ENCODE data around the gene MERTK.

MERTK gene

DNA sequence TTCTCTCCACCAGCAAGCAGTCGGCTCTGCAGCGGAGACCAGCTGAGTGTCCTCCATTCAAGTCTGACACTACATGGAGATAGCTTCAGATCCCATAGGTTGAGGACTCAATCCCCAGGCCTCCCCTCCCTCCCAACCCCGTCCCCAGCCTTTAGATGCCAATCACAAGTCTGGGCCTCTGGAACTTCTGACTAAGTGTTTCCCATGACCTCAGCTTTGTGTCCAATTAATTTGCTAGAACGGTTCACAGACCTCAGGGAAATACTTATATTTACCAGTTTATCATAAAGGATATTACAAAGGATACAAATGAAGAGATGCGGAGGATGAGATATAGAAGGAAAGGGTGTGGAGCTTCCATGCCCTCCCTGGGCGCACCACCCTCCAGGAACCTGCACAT lies 77.4 kb downstream of the MERTK start:
- Histone ChIP-seq H3K27ac (ENCODE audit: insufficient read depth, low read depth, low read length, poor library complexity, severe bottlenecking) (no peak overlapping the region), H3K9me3 (ENCODE audit: control insufficient read depth, low read length) (no peaks in the 10 kb centered on the region), H3K4me3 (ENCODE audit: insufficient read depth, low read depth, low read length) (no peak overlapping the region), H3K27me3 (ENCODE audit: control insufficient read depth, insufficient read depth, low read length, poor library complexity, severe bottlenecking) (no peaks in the 10 kb centered on the region), H3K36me3 (ENCODE audit: control insufficient read depth, insufficient read depth, low read length) (no peaks in the 10 kb centered on the region), H3K4me1 (ENCODE audit: control insufficient read depth, insufficient read depth, low read length) (no peaks in the 10 kb centered on the region)
- WGBS, 2 experiments = 72 to 74% methylated on average over 5 of the region's 6 CpGs

DNA sequence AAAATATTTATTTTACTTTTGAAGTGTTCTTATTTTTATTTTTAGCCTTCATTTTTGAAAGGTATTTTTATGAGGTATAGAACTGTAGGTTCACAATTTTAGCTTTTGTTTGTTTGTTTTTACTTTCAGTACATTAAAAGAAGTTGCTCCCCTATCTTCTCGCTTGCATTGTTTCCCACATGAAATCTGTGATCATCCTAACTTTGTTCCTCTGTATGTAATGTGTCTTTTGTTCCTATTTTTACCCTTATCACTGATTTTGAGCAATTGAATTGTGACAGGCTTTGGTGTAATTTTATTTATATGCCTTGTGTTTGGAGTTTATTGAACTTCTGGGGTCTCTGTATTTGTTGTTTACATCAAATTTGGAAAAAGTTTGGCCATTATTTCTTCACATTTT lies 78.8 kb downstream of the MERTK start:
- H3K36me3 ChIP-seq (ENCODE audit: control insufficient read depth, insufficient read depth, low read length) = no peaks in the 10 kb centered on the region
- H3K4me1 ChIP-seq (ENCODE audit: control insufficient read depth, insufficient read depth, low read length) = no peaks in the 10 kb centered on the region
- no peak overlapping the region for H3K27ac ChIP-seq (ENCODE audit: insufficient read depth, low read depth, low read length, poor library complexity, severe bottlenecking)
- no peak overlapping the region for H3K4me3 ChIP-seq (ENCODE audit: insufficient read depth, low read depth, low read length)
- no peaks in the 10 kb centered on the region for H3K9me3 ChIP-seq (ENCODE audit: control insufficient read depth, low read length)
- H3K27me3 ChIP-seq (ENCODE audit: control insufficient read depth, insufficient read depth, low read length, poor library complexity, severe bottlenecking) = no peaks in the 10 kb centered on the region
- WGBS, 2 experiments = 93 to 100% methylated on average over 1 of the region's 1 CpG

DNA sequence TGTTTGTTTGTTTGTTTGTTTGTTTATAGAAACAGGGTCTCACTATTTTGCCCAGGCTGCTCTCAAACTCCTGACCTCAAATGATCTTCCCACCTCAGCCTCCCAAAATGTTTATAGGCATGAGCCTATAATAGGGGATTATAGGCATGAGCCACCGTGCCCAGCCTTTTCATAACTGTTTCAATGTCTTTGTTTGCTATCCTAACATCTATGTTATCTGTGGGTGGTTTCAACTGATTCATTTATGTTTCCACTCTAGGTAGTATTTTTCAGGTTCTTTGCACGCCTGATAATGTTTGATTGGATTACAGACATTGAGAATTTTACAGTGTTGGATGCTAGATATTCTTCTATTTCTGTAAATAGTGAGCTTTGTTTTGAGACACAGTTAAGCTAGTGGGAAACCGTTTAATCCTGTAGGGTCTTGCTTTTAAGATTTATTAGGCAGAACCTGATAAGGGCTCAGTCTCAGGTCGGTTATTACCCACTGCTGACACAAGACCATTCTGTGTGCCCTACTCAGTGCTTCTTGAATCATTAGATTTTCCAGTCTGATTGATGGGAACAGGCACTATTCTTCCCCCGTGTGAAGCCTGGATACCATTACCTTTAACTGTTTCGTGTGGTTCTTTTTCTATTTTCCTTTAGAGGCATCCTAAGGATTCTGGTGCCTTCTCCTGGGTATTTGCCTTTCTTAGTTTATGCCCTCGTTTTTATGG lies 80.2 kb downstream of the MERTK start:
- Histone ChIP-seq H3K9me3 (ENCODE audit: control insufficient read depth, low read length) (no peaks in the 10 kb centered on the region), H3K27ac (ENCODE audit: insufficient read depth, low read depth, low read length, poor library complexity, severe bottlenecking) (no peak overlapping the region), H3K4me3 (ENCODE audit: insufficient read depth, low read depth, low read length) (no peak overlapping the region), H3K36me3 (ENCODE audit: control insufficient read depth, insufficient read depth, low read length) (no peaks in the 10 kb centered on the region), H3K27me3 (ENCODE audit: control insufficient read depth, insufficient read depth, low read length, poor library complexity, severe bottlenecking) (no peaks in the 10 kb centered on the region), H3K4me1 (ENCODE audit: control insufficient read depth, insufficient read depth, low read length) (peaks cover 3% of the 10 kb centered on the region)
- 89 to 92% methylated on average over 5 to 7 of the region's 7 CpGs for WGBS, 2 experiments

DNA sequence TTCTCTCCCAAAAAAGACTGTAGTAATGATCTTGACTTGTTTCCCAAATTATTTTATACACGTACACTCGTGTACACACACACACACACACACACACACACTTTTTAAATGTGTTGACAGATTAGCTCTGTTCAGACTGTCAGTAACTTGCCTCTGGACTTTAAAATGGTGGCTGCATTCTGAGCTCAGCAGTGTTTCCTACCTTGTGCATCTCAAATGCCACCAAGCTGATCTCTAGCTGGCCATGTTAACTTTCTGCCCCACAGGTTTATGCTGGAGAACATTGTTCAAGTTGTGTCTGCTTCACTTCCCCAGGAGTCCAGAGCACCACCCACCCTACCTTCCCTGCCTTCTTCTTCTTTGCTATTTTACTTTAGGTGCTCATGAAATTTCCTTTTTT lies 83.3 kb downstream of the MERTK start:
- H3K9me3 ChIP-seq (ENCODE audit: control insufficient read depth, low read length) = no peaks in the 10 kb centered on the region
- 86 to 95% methylated on average over 2 of the region's 2 CpGs for WGBS, 2 experiments
- no peak overlapping the region for H3K4me3 ChIP-seq (ENCODE audit: insufficient read depth, low read depth, low read length)
- H3K27ac ChIP-seq (ENCODE audit: insufficient read depth, low read depth, low read length, poor library complexity, severe bottlenecking) = no peak overlapping the region
- peaks cover 22% of the 10 kb centered on the region for H3K4me1 ChIP-seq (ENCODE audit: control insufficient read depth, insufficient read depth, low read length)
- no peaks in the 10 kb centered on the region for H3K27me3 ChIP-seq (ENCODE audit: control insufficient read depth, insufficient read depth, low read length, poor library complexity, severe bottlenecking)
- H3K36me3 ChIP-seq (ENCODE audit: control insufficient read depth, insufficient read depth, low read length) = no peaks in the 10 kb centered on the region

DNA sequence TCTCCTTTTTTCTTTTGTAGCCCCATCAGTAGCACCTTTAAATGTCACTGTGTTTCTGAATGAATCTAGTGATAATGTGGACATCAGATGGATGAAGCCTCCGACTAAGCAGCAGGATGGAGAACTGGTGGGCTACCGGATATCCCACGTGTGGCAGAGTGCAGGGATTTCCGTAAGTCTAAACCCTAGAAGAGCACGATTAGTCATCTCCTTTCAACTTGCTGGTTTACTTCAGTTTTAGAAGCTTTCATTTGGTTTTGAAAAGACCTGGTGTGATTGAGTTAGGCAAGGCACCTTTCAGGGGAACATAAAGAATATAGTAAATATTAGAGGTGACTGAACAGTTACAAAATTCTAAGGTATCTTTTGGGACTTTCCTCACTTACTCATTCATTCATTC lies 84.4 kb downstream of the MERTK start:
- Histone ChIP-seq H3K36me3 (ENCODE audit: control insufficient read depth, insufficient read depth, low read length) (no peaks in the 10 kb centered on the region), H3K4me1 (ENCODE audit: control insufficient read depth, insufficient read depth, low read length) (peaks cover 27% of the 10 kb centered on the region), H3K27ac (ENCODE audit: insufficient read depth, low read depth, low read length, poor library complexity, severe bottlenecking) (no peak overlapping the region), H3K4me3 (ENCODE audit: insufficient read depth, low read depth, low read length) (no peak overlapping the region), H3K27me3 (ENCODE audit: control insufficient read depth, insufficient read depth, low read length, poor library complexity, severe bottlenecking) (no peaks in the 10 kb centered on the region), H3K9me3 (ENCODE audit: control insufficient read depth, low read length) (no peaks in the 10 kb centered on the region)
- 93 to 94% methylated on average over 5 of the region's 5 CpGs for WGBS, 2 experiments

DNA sequence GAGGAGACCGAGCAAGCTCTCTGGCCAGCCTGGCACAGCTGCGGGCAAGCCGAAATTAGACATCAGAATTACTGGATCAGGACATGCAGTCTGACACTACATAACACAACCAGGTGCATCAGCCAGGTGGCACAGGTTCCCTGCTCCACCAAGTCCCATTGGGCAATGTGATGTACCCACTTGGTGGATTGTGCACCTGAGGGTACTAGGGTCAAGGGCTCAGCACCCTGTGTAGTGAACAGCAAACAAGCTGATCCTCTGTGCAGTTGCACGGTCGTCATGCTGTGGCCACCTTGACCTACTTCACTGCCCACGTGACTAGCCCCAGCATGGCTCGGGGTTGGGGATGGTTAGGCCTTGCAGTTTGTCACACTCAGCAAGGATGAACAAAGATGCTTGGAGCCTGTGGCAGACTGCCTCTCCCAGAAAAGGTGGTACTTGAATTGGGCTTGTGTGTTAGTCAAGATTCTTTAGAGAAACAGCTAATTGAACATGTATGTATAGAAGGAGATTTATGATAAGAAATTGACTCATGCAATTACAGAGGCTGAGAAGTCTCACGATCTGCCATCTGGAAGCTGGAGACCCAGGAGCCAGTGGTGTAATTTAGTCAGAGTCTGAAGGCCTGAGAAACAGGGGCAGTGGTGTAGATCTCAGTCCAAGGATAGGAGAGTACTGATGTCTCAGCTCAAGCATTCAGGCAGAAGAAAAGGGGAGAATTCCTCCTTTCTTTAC lies 85.2 kb downstream of the MERTK start:
- H3K9me3 ChIP-seq (ENCODE audit: control insufficient read depth, low read length) = no peaks in the 10 kb centered on the region
- peaks cover 27% of the 10 kb centered on the region for H3K4me1 ChIP-seq (ENCODE audit: control insufficient read depth, insufficient read depth, low read length)
- no peaks in the 10 kb centered on the region for H3K27me3 ChIP-seq (ENCODE audit: control insufficient read depth, insufficient read depth, low read length, poor library complexity, severe bottlenecking)
- H3K4me3 ChIP-seq (ENCODE audit: insufficient read depth, low read depth, low read length) = no peak overlapping the region
- 82% methylated on average over 8 of the region's 8 CpGs for WGBS, 2 experiments
- no peak overlapping the region for H3K27ac ChIP-seq (ENCODE audit: insufficient read depth, low read depth, low read length, poor library complexity, severe bottlenecking)
- H3K36me3 ChIP-seq (ENCODE audit: control insufficient read depth, insufficient read depth, low read length) = no peaks in the 10 kb centered on the region

DNA sequence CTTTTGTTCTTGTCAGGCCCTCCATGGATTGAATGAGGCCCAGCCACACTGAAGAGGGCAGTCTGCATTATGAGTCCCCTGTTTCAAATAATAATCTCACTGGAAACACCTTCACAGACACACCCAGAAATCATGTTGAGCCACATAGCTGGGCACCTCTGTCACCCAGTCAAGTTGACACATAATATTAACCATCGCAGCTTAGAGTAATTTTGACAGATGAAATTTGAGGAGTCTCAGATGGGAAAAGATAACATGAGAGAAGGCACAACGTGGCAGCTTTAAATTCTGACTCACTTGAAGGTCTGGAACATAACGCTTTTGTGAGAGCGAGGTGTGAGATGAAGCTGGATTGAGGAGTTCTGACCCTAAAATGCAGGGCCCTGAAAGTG lies 85.8 kb downstream of the MERTK start:
- H3K27me3 ChIP-seq (ENCODE audit: control insufficient read depth, insufficient read depth, low read length, poor library complexity, severe bottlenecking) = no peaks in the 10 kb centered on the region

DNA sequence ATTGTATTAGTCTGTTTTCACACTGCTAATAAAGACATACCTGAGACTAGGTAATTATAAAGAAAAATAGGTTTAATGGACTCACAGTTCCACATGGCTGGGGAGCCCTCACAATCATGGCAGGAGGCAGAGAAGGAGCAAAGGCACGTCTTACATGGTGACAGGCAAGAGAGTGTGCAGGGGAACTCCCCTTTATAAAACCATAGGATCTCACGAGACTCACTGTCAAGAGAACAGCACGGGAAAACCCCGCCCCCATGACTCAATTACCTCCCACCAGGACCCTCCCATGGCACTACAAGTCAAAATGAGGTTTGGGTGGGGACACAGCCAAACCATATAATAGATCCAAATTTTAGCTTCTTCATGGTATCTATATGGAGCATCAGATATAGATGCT lies 87.1 kb downstream of the MERTK start:
- H3K36me3 ChIP-seq (ENCODE audit: control insufficient read depth, insufficient read depth, low read length) = no peaks in the 10 kb centered on the region
- H3K4me1 ChIP-seq (ENCODE audit: control insufficient read depth, insufficient read depth, low read length) = peaks cover 27% of the 10 kb centered on the region
- H3K9me3 ChIP-seq (ENCODE audit: control insufficient read depth, low read length) = no peaks in the 10 kb centered on the region
- H3K27ac ChIP-seq (ENCODE audit: insufficient read depth, low read depth, low read length, poor library complexity, severe bottlenecking) = no peak overlapping the region
- no peak overlapping the region for H3K4me3 ChIP-seq (ENCODE audit: insufficient read depth, low read depth, low read length)
- WGBS, 2 experiments = 67 to 76% methylated on average over 4 of the region's 4 CpGs
- no peaks in the 10 kb centered on the region for H3K27me3 ChIP-seq (ENCODE audit: control insufficient read depth, insufficient read depth, low read length, poor library complexity, severe bottlenecking)

More for the DNA sequence above, 85.8 kb downstream of the MERTK start:
- 94 to 95% methylated on average over 4 of the region's 4 CpGs for whole genome bisulfite sequencing, 2 experiments
- H3K36me3 ChIP-seq (ENCODE audit: control insufficient read depth, insufficient read depth, low read length) = no peaks in the 10 kb centered on the region
- H3K4me1 ChIP-seq (ENCODE audit: control insufficient read depth, insufficient read depth, low read length) = peaks cover 27% of the 10 kb centered on the region
- H3K9me3 ChIP-seq (ENCODE audit: control insufficient read depth, low read length) = no peaks in the 10 kb centered on the region
- H3K4me3 ChIP-seq (ENCODE audit: insufficient read depth, low read depth, low read length) = no peak overlapping the region
- H3K27ac ChIP-seq (ENCODE audit: insufficient read depth, low read depth, low read length, poor library complexity, severe bottlenecking) = no peak overlapping the region

DNA sequence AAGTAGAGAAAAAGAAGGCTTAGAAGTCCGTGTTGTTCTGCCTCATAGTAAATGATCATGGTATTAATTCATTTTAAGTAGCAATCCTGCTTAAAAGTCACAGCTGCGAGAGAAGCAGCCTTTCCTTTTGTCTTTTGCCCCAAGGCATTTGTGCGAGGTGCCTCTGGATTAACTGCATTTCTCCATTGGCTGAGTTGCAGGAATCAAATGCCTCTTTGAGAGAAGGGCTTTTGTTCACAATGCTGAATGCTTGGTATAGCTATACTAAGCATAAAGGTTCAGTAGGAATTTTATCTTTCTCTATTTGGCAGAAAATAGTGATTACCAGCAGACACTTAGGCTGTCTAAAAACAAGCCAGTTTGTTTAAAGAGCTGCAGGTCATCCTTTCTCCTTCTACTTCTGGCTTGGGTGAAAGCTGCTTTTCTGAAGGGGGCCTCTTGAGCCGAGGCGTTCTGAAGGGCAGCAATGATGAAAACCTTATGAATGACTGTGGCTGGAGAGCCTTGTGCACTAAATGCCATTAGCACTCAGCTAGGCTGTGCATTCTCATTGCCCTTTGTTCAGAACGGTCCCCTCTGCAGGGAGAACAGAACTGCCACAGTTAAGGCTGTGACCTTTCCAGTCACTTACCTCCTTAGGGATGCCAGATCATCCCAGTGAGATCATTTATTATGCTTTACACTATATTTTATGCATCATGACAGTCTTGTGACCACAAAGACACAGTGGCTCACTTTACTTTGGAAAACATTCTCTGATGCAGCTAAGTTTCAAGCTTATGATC lies 87.9 kb downstream of the MERTK start:
- Histone ChIP-seq H3K9me3 (ENCODE audit: control insufficient read depth, low read length) (no peaks in the 10 kb centered on the region), H3K27me3 (ENCODE audit: control insufficient read depth, insufficient read depth, low read length, poor library complexity, severe bottlenecking) (no peaks in the 10 kb centered on the region), H3K4me1 (ENCODE audit: control insufficient read depth, insufficient read depth, low read length) (peaks cover 27% of the 10 kb centered on the region), H3K4me3 (ENCODE audit: insufficient read depth, low read depth, low read length) (no peak overlapping the region), H3K36me3 (ENCODE audit: control insufficient read depth, insufficient read depth, low read length) (no peaks in the 10 kb centered on the region), H3K27ac (ENCODE audit: insufficient read depth, low read depth, low read length, poor library complexity, severe bottlenecking) (peak overlapping the region; percentile 88)
- 33 to 42% methylated on average over 6 of the region's 6 CpGs for WGBS, 2 experiments

DNA sequence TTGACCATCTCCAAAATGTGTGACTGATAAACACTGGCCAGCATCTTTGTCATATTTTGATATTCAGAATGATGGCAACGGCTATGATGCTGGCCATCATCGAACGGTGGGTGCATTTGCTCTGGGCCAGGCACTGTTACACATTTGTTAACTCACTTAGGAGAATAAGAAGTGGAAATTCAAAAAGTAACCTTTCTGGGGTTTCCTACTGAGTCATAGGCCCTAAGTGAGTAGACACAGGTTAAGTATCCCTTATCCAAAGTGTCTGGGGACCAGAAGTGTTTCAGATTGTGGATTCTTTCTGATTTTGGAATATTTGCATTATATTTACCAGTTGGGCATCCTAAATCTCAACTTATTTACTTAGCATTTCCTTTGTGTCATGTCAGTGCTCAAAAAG lies 92.0 kb downstream of the MERTK start:
- Histone ChIP-seq H3K27ac (ENCODE audit: insufficient read depth, low read depth, low read length, poor library complexity, severe bottlenecking) (no peak overlapping the region), H3K27me3 (ENCODE audit: control insufficient read depth, insufficient read depth, low read length, poor library complexity, severe bottlenecking) (no peaks in the 10 kb centered on the region), H3K36me3 (ENCODE audit: control insufficient read depth, insufficient read depth, low read length) (no peaks in the 10 kb centered on the region), H3K9me3 (ENCODE audit: control insufficient read depth, low read length) (no peaks in the 10 kb centered on the region), H3K4me1 (ENCODE audit: control insufficient read depth, insufficient read depth, low read length) (peaks cover 18% of the 10 kb centered on the region), H3K4me3 (ENCODE audit: insufficient read depth, low read depth, low read length) (no peak overlapping the region)
- 98 to 99% methylated on average over 3 of the region's 3 CpGs for WGBS, 2 experiments

Data from ectodermal cell (in vitro differentiated cells).